HG02970 (cell line): ENCODE results near the gene NANOGP8.
"Not testable (repeated sequence)": the region's sequence is repeated elsewhere in the genome, so short reads cannot be mapped to it uniquely, and the experiment has no call there.

Source experiments
- ATAC-seq: cut with Tn5 transposase; IDR thresholded peaks from one replicate; pipeline ENCODE4 v1.9.1; 2021; ENCODE audit warnings: mild to moderate bottlenecking, moderate library complexity, moderate number of reproducible peaks; ENCODE audit not compliant: unreplicated experiment, low FRiP score

Gene NANOGP8

DNA sequence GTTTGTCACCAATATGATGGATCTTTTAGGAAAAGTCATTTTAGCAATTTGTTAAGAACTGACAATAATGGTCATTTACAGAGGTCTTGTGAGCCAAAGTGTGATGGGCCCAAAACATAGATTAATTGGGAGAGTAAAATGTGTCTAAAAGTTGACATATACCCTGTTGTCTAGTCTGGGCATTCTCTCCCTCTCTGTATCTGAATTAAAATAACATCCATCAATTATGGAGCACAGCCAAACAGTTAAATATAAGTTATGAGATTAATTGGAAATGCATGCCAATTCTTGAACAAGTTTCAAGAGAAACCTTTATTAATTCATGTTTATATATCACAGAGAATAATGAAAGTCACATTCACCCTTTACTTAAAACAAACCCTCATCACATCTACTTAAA, 13.6 kb upstream of the NANOGP8 start:
- ATAC-seq = no peak

DNA sequence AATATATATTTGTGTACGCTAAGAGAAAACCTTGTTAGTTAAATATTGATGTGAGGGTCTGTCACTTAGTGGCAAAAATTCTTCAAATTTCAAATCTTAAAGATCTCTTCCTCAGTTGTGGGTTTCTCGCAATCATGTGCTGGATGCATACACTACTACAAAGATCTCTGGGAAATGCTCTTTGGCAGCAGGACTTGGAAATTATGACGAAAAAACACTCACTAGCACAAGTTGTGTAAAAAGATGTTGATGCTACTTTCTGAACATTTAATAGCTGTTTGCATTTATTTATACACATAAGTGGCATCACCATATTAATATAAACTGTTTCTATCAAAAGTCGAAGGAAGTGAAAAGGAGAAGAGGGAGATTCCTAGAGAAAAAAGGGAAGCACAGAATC, 10.8 kb upstream of the NANOGP8 start:
- ATAC-seq = no peak

DNA sequence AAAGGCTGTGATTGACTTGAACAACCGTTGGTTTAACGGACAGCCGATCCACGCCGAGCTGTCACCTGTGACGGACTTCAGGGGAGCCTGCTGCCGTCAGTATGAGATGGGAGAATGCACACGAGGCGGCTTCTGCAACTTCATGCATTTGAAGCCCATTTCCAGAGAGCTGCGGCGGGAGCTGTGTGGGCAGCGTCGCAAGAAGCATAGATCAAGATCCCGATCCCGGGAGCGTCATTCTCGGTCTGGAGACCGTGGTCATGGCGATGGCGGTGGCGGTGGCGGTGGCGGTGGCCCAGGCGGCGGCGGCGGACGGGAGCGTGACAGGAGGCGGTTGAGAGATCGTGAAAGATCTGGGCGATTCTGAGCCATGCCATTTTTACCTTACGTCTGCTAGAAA, 7.8 kb upstream of the NANOGP8 start:
- ATAC-seq = no peak

DNA sequence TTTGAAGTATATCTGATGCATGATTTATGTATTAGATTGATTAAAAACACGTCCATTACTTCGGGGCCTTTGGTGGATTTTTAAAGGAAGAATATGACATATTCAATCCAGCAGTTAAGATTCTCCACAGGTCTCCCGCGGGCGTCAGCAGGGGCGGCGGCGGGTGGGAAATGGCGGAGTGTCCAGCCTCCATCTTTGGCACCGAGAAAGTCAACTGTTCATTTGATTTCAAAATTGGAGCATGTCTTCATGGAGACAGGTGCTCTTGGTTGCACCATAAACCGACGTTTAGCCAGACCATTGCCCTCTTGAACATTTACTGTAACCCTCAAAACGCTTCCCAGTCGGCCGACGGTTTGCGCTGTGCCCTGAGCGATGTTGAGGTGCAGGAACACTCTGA, 7.2 kb upstream of the NANOGP8 start:
- ATAC-seq = no peak

DNA sequence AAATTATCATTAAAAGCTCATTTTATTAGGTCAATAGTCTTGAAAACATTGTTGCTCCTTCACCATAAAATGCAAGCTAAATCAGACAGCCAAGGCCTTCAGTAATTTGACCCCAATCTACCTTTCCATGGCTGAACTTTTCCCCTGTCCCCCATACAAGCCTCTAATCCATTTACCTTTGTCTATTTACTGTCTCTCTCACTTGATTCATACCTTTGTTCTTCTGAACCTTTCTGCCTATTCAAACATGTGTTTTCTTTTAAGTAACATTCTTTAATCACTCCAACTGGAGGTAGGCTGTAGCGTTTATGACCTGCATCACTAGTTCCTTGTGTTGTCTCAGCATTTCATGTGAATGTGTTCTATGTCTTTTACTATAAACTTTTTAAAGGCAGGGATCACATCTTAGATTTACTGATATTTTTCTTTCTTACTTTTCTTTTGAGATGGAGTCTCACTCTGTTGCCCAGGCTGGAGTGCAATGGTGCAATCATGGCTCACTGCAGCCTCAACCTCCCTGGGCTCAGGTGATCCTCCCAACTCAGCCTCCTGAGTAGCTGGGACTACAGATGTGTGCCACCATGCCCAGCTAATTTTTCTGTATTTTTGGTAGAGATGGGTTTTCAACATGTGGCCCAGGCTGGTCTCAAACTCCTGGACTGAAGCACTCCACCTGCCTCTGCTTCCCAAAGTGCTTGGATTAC, 5.2 kb upstream of the NANOGP8 start:
- ATAC-seq = no peak

DNA sequence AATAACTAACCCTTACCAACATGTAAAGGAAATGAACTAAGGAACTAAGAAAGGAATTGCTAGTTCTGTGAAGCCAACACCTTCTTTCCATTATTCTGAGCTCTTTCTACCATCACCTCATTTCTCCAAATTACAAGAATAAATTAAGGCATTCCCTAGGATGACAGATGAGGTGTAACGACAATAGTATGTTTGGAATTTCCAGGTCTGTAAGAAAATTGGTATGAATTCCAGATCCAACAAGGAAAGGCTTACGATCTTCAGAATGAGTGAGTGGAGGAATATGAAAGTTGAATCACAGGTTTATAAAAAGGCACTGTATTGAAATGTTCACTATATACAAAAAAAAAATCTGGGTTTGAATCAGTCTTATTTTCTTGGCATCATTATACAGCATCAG, 4.5 kb upstream of the NANOGP8 start:
- ATAC-seq = no peak

DNA sequence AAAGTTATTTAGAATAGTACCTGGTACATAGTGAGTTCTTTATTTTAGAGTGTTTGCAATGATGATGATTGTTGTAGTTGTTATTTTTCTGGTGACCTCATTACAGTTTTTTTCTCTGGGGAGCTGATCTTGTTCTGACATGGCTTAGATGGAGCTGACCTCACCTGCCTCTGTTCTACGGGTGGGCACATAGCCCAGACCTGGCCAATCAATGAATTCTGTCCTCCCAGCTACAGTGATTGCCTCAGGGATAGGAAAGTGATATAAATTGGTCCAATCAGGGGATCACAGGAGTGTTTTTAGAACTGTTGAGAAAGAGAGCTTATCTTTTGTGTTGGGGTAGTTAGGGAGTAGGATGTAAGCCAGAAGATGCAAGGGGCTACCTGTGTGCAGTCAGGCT, 3.2 kb upstream of the NANOGP8 start:
- ATAC-seq = no peak

DNA sequence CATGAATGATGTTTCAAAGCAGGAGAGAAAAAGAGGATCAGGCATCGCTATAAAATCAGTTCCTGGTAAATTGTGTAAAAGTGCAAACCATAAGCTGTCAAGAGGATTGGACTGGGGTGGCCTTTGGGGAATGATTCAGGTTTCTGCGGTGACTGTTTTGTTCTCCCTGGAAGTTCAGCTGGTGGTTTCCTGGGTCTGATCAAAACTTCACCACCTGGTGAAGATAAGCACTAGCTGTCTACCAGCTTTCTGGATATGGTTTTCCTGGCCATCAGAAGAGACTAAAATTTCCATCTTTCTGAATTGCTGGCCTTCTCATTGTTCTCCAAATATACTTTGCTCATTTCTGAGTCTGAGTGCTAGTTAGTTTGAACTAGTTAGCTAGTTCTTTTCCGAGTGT, 2.7 kb upstream of the NANOGP8 start:
- no peak for ATAC-seq

DNA sequence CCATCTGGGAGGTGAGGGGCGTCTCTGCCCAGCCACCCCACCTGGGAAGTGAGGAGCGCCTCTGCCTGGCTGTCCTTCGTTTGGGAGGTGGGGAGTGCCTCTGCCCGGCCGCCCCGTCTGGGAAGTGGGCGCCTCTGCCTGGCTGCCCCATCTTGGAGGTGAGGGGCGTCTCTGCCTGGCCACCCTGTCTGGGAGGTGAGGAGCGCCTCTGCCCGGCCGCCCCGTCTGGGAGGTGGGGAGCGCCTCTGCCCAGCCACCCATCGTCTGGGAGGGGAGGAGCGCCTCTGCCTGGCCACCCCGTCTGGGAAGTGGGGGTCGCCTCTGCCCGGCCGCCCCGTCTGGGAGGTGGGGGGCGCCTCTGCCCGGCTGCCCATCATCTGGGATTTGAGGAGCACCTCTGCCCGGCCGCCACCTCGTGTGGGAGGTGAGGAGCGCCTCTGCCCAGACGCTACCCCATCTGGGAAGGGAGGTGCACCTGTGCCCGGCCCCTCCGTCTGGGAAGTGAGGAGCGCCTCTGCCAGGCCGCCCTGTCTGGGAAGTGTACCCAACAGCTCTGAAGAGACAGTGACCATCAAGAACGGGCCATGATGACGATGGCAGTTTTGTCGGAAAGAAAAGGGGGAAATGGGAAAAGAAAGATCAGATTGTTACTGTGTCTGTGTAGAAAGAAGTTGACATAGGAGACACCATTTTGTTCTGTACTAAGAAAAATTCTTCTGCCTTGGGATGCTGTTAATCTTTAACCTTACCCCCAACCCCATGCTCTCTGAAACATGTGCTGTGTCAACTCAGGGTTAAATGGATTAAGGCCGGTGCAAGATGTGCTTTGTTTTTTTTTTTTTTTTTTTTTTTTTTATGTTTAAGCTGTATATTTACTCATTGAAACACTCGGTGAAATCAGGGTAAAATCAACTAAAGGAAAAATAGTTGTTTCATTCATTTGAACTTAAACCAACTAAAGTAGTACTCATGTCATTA, 2.4 kb downstream of the NANOGP8 start:
- ATAC-seq = not testable (repeated sequence)

DNA sequence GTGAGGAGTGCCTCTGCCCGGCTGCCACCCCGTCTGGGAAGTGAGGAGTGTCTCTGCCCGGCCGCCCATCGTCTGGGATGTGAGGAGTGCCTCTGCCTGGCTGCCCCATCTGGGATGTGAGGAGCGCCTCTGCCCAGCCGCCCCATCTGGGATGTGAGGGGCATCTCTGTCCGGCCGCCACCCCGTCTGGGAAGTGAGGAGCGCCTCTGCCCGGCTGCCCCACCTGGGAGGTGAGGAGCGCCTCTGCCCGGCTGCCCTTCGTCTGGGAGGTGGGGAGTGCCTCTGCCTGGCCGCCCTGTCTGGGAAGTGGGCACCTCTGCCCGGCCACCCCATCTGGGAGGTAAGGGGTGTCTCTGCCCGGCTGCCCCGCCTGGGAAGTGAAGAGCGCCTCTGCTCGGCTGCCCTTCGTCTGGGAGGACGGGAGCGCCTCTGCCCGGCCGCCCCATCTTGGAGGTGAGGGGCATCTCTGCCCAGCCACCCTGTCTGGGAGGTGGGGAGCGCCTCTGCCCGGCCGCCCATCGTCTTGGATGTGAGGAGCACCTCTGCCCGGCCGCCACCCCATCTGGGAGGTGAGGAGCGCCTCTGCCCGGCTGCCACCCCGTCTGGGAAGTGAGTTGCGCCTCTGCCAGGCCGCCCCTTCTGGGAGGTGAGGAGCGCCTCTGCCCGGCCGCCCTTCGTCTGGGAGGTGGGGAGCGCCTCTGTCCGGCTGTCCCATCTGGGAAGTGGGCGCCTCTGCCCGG, 3.3 kb downstream of the NANOGP8 start:
- ATAC-seq = not testable (repeated sequence)

DNA sequence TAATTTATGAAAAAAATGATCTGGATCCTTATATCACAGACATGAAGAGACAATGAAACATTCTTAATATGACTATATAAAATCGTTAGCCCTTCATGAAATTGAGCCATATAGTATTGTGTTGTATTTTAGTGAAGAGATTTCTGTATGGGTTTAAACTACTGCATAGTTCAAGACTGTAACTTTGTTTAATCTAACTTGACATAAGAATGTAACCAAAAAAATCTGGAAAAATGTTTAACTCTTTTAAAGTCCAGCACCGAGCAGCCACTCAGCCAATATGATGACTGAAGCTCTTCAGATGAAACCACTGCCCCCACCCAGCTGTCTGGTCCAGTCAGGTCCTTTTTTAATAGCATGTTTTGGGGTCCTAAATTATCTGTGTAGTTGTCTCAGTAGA, 4.9 kb downstream of the NANOGP8 start:
- no peak for ATAC-seq

DNA sequence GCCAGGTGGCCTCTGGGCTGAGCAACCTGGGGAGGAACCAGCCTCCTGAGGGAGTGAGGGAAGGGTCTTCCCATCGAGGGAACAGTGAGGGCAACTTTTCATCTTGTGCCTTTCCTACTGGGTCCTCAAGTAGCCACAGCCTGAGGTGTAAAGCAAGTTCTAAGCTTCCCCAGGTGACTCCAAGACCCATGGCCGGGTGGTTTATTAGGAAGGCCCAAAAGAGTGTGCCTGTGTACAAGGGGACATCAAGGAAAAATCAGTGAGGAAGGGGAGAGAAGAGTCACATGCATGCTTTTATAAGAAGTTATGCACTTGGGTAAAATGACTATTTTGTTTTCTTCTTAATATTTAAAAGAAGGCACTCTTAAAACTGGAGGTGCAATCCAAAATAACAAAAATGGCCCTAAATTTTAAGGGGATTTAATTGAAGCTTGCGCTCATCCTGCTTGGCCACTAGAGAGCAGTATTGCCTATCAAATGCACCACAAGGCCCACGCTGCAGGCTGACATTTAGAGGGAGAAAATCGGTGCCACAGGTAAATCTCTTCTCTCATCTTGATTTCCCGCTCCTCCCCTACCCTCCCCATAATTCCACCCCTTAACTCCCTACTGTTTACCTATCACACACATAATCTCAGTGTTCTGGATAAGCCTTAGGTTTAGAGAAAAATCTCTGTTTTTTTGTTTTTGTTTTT, 6.7 kb downstream of the NANOGP8 start:
- ATAC-seq = no peak

DNA sequence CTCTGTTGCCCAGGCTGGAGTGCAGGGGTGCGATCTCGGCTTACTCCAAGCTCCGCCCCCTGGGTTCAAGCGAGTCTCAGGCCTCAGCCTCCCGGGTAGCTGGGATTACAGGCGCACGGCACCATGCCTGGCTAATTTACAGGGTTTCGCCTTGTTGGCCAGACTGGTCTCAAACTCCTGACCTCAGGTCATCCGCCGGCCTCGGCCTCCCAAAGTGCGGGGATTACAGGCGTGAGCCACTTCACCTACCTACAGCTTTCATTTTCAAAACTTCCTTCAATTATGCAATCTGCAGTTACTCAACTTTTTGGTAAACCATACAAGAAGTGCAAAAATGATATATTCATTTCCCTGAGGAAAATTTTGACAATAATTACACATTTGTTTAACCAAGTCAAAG, 14.0 kb downstream of the NANOGP8 start:
- no peak for ATAC-seq

DNA sequence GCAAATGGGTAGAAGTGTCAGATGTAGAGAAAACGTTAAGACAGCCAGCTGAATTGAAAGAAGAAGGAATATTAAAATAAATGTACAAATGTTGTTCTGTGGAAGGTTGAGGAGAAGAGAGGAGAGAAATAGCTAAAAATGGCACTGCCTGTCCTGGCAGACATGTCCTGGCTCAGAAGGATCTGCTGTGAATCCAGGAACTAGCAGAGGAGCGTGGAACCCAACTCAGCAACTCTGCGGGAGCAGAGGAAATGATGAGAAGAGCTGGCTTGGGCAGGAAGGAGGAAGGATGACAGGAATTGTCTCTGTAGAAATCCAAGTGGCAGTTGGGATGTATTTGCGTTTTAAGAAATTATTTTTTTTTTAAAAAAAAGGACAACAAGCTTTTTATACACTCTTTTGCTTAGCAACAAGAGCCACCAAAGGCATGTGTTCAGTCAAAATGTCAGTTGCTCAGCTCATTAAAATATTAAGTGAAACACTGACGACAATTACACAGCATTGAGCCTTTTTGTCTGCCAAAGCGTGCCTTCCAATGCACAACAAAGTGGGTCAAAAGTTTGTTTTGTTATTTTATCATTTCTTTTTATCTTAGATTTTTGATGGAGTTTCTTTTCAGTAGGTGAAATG, 16.1 kb downstream of the NANOGP8 start:
- no peak for ATAC-seq

DNA sequence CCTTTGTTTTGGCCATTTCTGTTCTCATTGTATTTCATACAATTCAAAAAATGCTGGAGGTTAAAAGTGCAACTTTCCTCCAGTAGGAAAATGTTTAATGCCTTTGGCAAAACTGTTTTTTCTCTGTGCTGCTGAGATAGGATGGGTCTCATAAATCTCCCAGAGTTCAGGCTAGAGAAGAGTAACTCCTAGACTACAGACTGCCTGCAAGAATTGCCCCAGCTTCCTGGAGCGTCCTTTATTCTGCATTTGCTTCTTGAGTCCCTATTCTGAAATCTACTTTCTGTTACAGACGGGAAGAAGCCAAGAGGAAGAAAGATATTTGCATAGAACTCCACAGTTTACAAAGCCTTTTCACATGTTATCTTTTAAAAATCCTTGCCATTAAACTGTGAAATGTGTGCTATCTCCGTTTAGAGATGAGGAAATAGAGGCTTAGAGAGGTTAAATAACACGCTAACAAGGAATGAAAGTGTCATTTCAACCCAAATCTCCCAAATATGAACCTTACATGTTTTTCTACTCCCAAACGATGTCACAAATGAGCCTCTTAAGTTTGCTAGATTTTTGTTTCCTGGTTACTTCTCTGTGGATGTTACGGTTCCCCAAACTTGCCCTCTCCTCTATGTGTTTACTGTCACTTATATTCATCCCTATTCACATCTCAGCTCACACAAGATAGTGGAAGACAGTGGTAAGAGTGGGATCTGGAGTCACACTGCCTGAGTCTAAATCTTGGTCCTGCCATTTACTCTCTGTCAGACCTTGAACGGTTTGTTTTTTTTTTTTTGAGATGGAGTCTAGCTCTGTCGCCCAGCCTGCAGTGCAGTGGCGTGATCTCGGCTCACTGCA, 17.4 kb downstream of the NANOGP8 start:
- no peak for ATAC-seq

DNA sequence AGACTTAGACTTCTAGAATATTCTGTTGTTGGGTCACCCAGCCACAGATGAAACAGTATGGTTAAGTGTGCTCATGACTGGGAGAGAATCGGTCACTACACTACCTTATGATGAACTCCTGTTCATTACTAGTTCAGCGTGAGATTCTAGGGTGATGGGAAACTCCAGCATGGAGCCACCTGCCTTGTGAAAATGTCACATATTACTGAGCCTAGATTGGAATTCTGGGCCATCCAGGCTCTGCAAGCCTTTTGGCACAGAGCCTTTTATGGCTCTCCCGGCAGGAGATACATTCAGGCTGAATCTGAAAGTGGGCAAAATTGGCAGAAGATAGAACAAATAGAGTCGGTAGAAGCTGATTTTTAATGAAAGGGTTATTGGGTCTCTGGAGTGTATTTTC, 19.0 kb downstream of the NANOGP8 start:
- ATAC-seq = no peak

DNA sequence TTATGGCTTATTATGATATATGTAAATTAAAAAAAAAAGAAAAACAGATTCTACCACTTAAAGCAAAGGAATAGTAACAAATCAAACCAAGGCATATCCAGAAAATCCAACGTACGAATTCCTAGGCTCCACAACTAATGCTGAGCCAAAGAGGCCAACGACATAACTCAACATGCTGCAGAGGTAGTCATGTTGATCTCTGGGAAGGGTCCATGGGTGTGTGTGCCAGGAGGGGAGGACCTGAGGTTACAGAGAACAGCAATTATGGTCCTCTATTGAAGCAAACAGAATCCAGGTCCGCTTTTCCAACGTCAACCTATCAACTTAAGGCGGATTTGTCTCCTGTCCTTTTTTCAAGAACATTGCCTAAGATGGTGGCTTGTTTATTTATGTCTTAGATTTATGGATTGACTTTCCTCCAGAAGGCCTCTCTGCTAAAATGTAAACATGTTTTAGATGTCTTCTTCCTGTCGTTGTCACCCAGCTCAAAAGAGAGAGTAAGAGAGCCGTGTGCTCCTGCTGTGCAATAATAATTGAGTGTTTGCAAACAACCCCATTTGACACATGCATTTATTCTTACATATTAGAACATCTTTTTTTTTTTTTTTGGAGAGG, 20.4 kb downstream of the NANOGP8 start:
- no peak for ATAC-seq

DNA sequence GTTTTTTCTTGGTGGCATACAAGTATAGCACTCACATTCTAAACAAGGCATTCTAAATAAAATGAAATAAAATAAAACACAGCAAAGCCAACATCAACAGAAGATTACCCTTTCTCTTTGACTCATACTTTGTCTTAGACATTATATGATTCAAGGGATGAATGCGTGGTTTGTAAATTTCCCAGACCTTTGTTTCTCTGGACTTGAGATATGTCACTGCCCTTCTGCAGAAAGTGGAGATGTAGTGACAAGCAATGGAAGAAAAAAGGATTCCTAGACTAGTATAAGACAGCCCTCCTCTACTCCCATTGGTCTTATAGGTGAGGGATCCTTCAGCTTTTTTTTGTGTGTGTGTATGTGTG, 22.4 kb downstream of the NANOGP8 start:
- ATAC-seq = no peak
